Measurements from ENCODE around the gene CRTC1. TPM values are rescaled to one million over a fixed set of nuclear protein-coding genes. Genes with fewer than 3 reads are reported as not detected.
"Not testable (repeated sequence)": the region's sequence is repeated elsewhere in the genome, so short reads cannot be mapped to it uniquely, and the experiment has no call there.

Gene CRTC1
- total RNA-seq, 3 donors from 2014 or later, result 11.5 to 15.1 (median 12.5) TPM

DNA sequence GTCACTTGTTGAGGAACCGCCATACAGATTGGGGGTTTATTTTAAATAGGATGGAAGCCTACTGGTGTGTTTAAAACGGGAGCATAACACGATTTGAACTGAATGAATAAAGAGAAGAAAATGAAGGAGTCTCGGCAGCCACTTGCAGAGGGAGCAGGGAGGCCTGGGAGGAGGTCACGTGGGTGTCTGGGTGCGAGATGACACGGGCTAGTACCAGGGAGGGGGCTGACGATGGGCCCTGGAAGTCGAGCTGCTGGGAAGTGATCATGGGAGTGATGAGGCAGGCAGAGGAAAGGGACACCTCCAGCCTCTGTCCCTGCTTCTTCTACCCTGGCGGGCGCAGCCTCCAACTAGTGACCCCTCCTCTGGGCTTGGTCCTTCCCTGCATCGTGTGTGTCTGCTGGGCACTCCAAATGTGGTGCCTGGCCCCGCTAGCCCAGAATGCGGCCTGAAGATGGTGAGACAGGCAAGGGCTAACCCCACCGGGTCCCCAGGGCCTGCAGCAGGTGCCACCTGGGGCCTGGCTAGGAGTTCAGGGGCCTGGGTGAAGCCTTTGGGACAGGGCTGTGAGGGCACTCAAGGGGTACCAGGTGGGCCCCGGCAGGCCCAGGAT lies 35.5 kb downstream of the CRTC1 start:
- Histone ChIP-seq H3K4me1 (ENCODE audit: low read depth) (no peaks in the 10 kb centered on the region), H3K36me3 (ENCODE audit: low read depth) (no peaks in the 10 kb centered on the region), H3K4me3 (no peak overlapping the region), H3K9me3 (no peaks in the 10 kb centered on the region)
- TF ChIP-seq, protein P1, sequence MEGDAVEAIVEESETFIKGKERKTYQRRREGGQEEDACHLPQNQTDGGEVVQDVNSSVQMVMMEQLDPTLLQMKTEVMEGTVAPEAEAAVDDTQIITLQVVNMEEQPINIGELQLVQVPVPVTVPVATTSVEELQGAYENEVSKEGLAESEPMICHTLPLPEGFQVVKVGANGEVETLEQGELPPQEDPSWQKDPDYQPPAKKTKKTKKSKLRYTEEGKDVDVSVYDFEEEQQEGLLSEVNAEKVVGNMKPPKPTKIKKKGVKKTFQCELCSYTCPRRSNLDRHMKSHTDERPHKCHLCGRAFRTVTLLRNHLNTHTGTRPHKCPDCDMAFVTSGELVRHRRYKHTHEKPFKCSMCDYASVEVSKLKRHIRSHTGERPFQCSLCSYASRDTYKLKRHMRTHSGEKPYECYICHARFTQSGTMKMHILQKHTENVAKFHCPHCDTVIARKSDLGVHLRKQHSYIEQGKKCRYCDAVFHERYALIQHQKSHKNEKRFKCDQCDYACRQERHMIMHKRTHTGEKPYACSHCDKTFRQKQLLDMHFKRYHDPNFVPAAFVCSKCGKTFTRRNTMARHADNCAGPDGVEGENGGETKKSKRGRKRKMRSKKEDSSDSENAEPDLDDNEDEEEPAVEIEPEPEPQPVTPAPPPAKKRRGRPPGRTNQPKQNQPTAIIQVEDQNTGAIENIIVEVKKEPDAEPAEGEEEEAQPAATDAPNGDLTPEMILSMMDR (IDR thresholded peaks at IDR 0.05), result no peak
- no peak for DNase-seq
- intact Hi-C loops (cut with DNase I, micrococcal nuclease), result no loop called here
- no peak for ATAC-seq

DNA sequence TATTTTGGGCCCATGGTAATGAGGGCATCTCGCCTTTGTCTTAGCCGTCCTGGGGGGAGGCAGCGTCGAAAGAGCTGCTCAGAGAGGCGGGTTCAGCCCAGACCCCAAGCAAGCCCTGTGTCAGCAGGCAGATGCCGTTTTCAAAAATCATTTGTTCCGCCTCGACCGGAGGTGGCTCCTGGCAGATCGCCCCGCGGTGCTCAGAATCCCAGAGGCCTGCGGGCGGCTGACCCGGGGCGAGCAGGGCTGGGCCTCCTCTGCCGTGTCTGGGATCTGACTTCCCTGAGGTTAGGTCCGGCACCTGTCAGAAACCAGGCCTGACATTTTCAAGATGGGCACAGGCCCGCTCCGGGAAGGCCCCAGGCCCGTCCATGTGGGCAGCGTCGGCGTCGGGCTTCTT lies 36.1 kb downstream of the CRTC1 start:
- intact Hi-C loops (cut with DNase I, micrococcal nuclease), result no loop called here
- H3K4me1 ChIP-seq (ENCODE audit: low read depth), result no peaks in the 10 kb centered on the region
- DNase-seq (no peak), ATAC-seq (no peak)
- H3K9me3 ChIP-seq, result no peaks in the 10 kb centered on the region
- H3K36me3 ChIP-seq (ENCODE audit: low read depth), result no peaks in the 10 kb centered on the region
- no peak overlapping the region for H3K4me3 ChIP-seq
- TF ChIP-seq, protein P1 (IDR thresholded peaks at IDR 0.05), result no peak

DNA sequence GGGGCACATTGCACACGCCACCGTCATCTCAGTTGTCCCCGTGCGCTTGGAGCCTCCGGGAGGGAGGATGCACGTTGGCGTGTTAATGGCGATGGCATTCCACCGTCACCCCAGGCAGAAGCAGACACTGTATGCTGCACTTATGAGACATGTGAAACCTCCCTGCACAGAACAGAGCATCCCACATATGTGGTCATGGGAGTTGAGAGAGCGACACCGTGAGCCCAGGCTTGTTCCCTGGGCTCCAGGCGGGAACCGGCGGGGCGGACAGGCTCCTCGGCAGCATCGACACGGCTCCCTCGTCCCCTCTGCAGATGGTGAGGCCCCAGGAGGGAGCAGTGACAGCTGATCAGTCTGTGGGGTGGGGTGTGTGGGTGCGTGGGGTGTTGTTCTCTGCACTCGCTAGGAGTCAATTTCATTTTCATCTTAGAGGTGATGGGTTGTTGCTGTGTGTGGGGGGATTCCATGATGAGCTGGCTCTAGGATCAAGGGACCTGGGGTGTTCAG lies 40.4 kb downstream of the CRTC1 start:
- ATAC-seq (no peak), DNase-seq (no peak)
- Histone ChIP-seq H3K9me3 (no peaks in the 10 kb centered on the region), H3K4me1 (ENCODE audit: low read depth) (no peaks in the 10 kb centered on the region), H3K4me3 (no peak overlapping the region), H3K36me3 (ENCODE audit: low read depth) (no peaks in the 10 kb centered on the region)
- intact Hi-C loops (cut with DNase I, micrococcal nuclease), result no loop called here
- TF ChIP-seq, protein P1 (IDR thresholded peaks at IDR 0.05), result no peak

DNA sequence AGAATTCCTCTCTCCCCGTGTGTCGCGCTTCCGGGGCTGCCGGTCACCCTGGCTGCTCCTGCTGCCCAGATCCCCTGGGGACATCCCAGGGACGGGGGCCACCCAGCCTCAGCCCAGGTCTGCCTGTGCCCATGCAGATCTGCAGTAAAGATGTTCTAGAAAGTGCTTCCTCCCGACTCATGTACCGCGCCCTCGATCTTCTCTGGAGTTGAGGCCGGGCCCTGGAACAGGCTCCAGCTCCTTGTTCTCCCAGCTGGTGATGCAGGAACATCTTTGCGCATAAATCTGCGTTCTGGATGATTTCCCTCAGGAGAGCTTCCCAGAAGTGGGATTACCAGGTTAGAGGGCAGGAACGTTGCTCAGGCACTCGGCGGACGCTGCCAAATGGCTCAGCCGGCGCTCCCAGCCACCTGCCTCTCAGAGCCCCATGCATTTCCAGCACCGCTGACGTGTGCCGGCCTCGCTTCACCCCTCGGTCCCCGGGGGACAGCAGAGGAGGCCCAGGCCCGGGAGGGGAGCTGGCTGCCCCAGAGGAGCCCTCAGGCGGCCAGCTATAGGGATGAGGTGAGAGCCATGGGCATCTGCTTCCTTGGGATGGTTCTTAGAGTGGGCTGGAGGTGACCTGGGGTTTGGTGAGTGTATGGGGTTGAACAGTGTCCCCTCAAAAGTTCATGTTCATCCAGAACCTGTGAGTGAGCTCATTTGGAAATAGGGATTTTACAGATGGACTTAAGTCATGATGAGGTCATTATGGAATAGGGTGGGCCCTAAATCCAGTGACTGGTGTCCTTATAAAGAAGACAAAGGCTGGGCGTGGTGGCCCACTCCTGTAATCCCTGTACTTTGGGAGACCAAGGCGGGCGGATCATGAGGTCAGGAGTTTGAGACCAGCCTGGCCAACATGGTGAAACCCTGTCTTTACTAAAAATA lies 42.6 kb downstream of the CRTC1 start:
- no peaks in the 10 kb centered on the region for H3K4me1 ChIP-seq (ENCODE audit: low read depth)
- TF ChIP-seq, protein P1 (IDR thresholded peaks at IDR 0.05), result no peak
- ATAC-seq (no peak), DNase-seq (no peak)
- no peaks in the 10 kb centered on the region for H3K9me3 ChIP-seq
- intact Hi-C loops (cut with DNase I, micrococcal nuclease), result no loop called here
- no peak overlapping the region for H3K4me3 ChIP-seq
- H3K36me3 ChIP-seq (ENCODE audit: low read depth), result no peaks in the 10 kb centered on the region

DNA sequence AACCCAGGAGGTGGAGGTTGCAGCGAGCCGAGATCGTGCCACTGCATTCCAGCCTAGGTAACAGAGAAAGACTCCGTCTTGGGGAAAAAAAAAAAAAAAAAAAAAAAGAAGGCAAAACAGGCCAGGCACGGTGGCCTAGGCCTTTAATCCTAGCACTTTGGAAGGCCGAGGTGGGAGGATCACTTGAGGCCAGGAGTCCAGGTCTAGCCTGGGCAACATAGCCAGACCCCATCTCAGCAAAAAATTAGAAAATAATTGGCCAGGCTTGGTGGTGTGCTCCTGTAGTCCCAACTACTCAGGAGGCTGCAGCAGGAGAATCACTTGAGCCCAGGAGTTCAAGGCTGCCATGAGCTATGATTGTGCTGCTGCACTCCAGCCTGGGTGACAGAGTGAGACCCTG lies 43.4 kb downstream of the CRTC1 start:
- intact Hi-C loops (cut with DNase I, micrococcal nuclease), result no loop called here
- Histone ChIP-seq H3K9me3 (no peaks in the 10 kb centered on the region), H3K36me3 (ENCODE audit: low read depth) (no peaks in the 10 kb centered on the region), H3K4me3 (no peak overlapping the region), H3K4me1 (ENCODE audit: low read depth) (no peaks in the 10 kb centered on the region)
- TF ChIP-seq, protein P1 (IDR thresholded peaks at IDR 0.05), result no peak
- DNase-seq (no peak), ATAC-seq (no peak)

DNA sequence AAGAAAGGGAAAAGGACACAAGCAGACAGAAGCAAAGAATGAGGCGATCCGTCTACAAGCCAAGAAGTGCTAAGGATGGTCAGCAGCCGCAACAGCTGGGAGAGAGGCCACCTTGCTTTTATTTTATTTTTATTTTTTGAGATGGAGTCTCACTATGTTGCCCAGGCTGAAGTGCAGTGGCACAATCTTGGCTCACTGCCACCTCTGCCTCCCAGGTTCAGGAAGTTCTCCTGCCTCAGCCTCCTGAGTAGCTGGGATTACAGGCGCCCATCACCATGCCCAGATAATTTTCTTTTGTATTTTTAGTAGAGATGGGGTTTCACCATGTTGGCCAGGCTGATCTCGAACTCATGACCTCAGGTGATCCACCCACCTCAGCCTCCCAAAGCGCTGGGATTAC lies 44.1 kb downstream of the CRTC1 start:
- H3K4me3 ChIP-seq; H3K9me3 ChIP-seq; ATAC-seq; DNase-seq; H3K36me3 ChIP-seq (ENCODE audit: low read depth); H3K4me1 ChIP-seq (ENCODE audit: low read depth); intact Hi-C loops (cut with DNase I, micrococcal nuclease): not testable (repeated sequence)
